Immature natural killer cell (primary cell): ENCODE results near the gene RGCC. TPM values are rescaled to one million over a fixed set of nuclear protein-coding genes. Genes with fewer than 3 reads are reported as not detected.

ENCODE experiments used
- DNase-seq, 3 donors: peaks; one replicate each; pipeline ENCODE4 v3.0.0; 2022; ENCODE audit warnings: mixed read lengths in 1 of 3
- H3K27ac Mint-ChIP-seq, 6 donors: one replicate each; pipeline ENCODE4 v1.8.0; 2020; ENCODE audit warnings: mixed read lengths in 6 of 6, mild to moderate bottlenecking in 5 of 6, inconsistent platforms in 4 of 6, moderate library complexity in 3 of 6
- H3K27me3 Mint-ChIP-seq, 3 donors: one replicate each; pipeline ENCODE4 v1.8.0; 2020 to 2021; ENCODE audit warnings: low read depth in 3 of 3, mild to moderate bottlenecking in 3 of 3, mixed read lengths in 3 of 3, moderate library complexity in 3 of 3, inconsistent platforms in 1 of 3
- H3K36me3 Mint-ChIP-seq, 3 donors: one replicate each; pipeline ENCODE4 v1.8.0; 2020; ENCODE audit warnings: mixed read lengths in 3 of 3, inconsistent platforms in 2 of 3, mild to moderate bottlenecking in 2 of 3
- H3K4me1 Mint-ChIP-seq, 2 donors: one replicate each; pipeline ENCODE4 v1.8.0; 2020; ENCODE audit warnings: inconsistent platforms in 2 of 2, mild to moderate bottlenecking in 2 of 2, mixed read lengths in 2 of 2, moderate library complexity in 1 of 2
- H3K4me3 Mint-ChIP-seq, 5 donors: one replicate each; pipeline ENCODE4 v1.8.0; 2020; ENCODE audit warnings: mild to moderate bottlenecking in 5 of 5, mixed read lengths in 5 of 5, inconsistent platforms in 3 of 5, moderate library complexity in 3 of 5
- H3K9me3 Mint-ChIP-seq, 6 donors: one replicate each; pipeline ENCODE4 v1.8.0; 2020; ENCODE audit warnings: mild to moderate bottlenecking in 6 of 6, mixed read lengths in 6 of 6, inconsistent platforms in 4 of 6, moderate library complexity in 3 of 6
- polyA plus RNA-seq, 3 donors: library from polyadenylated mRNA; unstranded; fragments of 300-500 nt; fragmentation: Illumina TruSeq; gene quantifications; one replicate each; pipeline ENCODE4 v1.2.3, GENCODE V29; 2021

Gene RGCC
- polyA plus RNA-seq, 3 donors from 2014 or later = 4.5 to 8.5 (median 7.7) TPM

GRCh38 chr13:41458187-41458760, 924 bp downstream of the RGCC start:
- Mint-ChIP-seq H3K27me3 (peaks cover 13 to 32% (median 18%) of the 10 kb centered on the region in 3 donors), H3K9me3 (peaks cover 0 to 4% (median 0%) of the 10 kb centered on the region in 6 donors), H3K4me3 (peak overlapping the region; percentile 80 to 94 (median 83)), H3K4me1 (peaks cover 42 to 58% of the 10 kb centered on the region in 2 donors), H3K27ac (peak overlapping the region in 5 of 6 donors; percentile 69 to 94 (median 77)), H3K36me3 (peaks cover 0 to 4% (median 3%) of the 10 kb centered on the region in 3 donors)
- peak in 2 of 3 donors; percentile 47 to 49 for DNase-seq

GRCh38 chr13:41458761-41459431, 1.5 kb downstream of the RGCC start:
- peak; percentile 52 to 53 (median 52) for DNase-seq
- peak overlapping the region; percentile 80 to 94 (median 83) for H3K4me3 Mint-ChIP-seq
- H3K36me3 Mint-ChIP-seq = peaks cover 0 to 4% (median 3%) of the 10 kb centered on the region in 3 donors
- peaks cover 0 to 4% (median 0%) of the 10 kb centered on the region in 6 donors for H3K9me3 Mint-ChIP-seq
- H3K27me3 Mint-ChIP-seq = peaks cover 16 to 37% (median 23%) of the 10 kb centered on the region in 3 donors
- H3K27ac Mint-ChIP-seq = peak overlapping the region in 5 of 6 donors; percentile 69 to 94 (median 77)
- peaks cover 48 to 64% of the 10 kb centered on the region in 2 donors for H3K4me1 Mint-ChIP-seq

DNA sequence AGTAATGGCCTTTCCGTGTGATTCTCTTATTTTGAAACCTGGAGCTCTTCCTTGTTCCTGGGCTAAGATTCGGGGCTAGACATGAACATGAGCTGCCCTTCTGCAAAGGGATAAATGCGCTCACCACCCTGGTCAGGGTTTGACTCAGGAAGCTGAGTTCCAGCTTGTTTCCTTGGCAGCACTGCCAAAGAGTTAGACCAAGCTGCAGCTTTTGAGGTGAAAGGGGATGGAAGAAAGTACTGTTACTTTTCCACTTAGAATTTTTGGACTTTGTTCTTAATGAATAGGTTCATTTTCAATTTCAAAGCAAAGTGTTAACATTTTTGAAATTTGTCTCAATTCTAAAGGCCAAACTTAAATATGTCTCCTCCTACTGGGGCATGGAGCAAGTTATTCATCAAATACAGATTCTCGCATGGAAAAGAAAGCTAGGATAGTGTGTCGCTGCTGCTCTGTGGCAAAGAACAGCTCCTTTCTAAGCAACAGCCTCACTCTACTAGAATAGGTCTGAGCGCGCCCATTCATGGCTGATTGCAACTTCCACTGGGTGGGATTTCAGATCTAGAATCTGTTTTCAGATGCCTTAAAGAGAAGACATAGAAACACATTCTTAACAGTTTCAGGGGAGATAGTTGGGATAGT, 2.2 kb downstream of the RGCC start:
- Mint-ChIP-seq H3K4me1 (peaks cover 55 to 71% of the 10 kb centered on the region in 2 donors), H3K4me3 (peak overlapping the region; percentile 23 to 85 (median 80)), H3K27ac (peak overlapping the region in 4 of 6 donors; percentile 58 to 79 (median 78)), H3K27me3 (peaks cover 19 to 40% (median 25%) of the 10 kb centered on the region in 3 donors), H3K36me3 (peaks cover 0 to 4% (median 3%) of the 10 kb centered on the region in 3 donors), H3K9me3 (peaks cover 0 to 4% (median 0%) of the 10 kb centered on the region in 6 donors)
- no peak for DNase-seq

- Mint-ChIP-seq H3K4me1 (peaks cover 60 to 76% of the 10 kb centered on the region in 2 donors), H3K27ac (peak overlapping the region in 2 of 6 donors; percentile 58 to 77), H3K27me3 (peaks cover 24 to 45% (median 30%) of the 10 kb centered on the region in 3 donors), H3K36me3 (peaks cover 0 to 4% (median 3%) of the 10 kb centered on the region in 3 donors), H3K4me3 (peak overlapping the region in 2 of 5 donors; percentile 83 to 85), H3K9me3 (peaks cover 0 to 4% (median 0%) of the 10 kb centered on the region in 6 donors)
- no peak for DNase-seq
These were observed 2.7 kb downstream of the RGCC start for GRCh38 chr13:41460074-41460465.

- Mint-ChIP-seq H3K36me3 (peaks cover 0 to 4% (median 3%) of the 10 kb centered on the region in 3 donors), H3K27me3 (peaks cover 25 to 41% (median 31%) of the 10 kb centered on the region in 3 donors), H3K9me3 (peaks cover 0 to 1% (median 0%) of the 10 kb centered on the region in 6 donors), H3K4me3 (no peak overlapping the region), H3K27ac (peak overlapping the region in 3 of 6 donors; percentile 13 to 81 (median 63)), H3K4me1 (peaks cover 68 to 83% of the 10 kb centered on the region in 2 donors)
- no peak for DNase-seq
These were observed 3.6 kb downstream of the RGCC start for GRCh38 chr13:41460930-41461329.

- H3K9me3 Mint-ChIP-seq = peaks cover 0 to 1% (median 0%) of the 10 kb centered on the region in 6 donors
- peak overlapping the region in 4 of 6 donors; percentile 26 to 99 (median 82) for H3K27ac Mint-ChIP-seq
- peaks cover 0 to 4% (median 3%) of the 10 kb centered on the region in 3 donors for H3K36me3 Mint-ChIP-seq
- H3K4me3 Mint-ChIP-seq = peak overlapping the region in 1 of 5 donors; percentile 36
- no peak for DNase-seq
- peaks cover 25 to 35% (median 27%) of the 10 kb centered on the region in 3 donors for H3K27me3 Mint-ChIP-seq
- H3K4me1 Mint-ChIP-seq = peaks cover 68 to 83% of the 10 kb centered on the region in 2 donors
These were observed 4.3 kb downstream of the RGCC start for GRCh38 chr13:41461527-41462139.

GRCh38 chr13:41462427-41462826, 5.1 kb downstream of the RGCC start:
- H3K27me3 Mint-ChIP-seq = peaks cover 21 to 35% (median 26%) of the 10 kb centered on the region in 3 donors
- H3K4me3 Mint-ChIP-seq = peak overlapping the region in 2 of 5 donors; percentile 7 to 89
- H3K27ac Mint-ChIP-seq = peak overlapping the region in 5 of 6 donors; percentile 79 to 99 (median 97)
- H3K9me3 Mint-ChIP-seq = peaks cover 0 to 1% (median 0%) of the 10 kb centered on the region in 6 donors
- peaks cover 72 to 86% of the 10 kb centered on the region in 2 donors for H3K4me1 Mint-ChIP-seq
- peaks cover 0 to 4% (median 3%) of the 10 kb centered on the region in 3 donors for H3K36me3 Mint-ChIP-seq
- DNase-seq = no peak

GRCh38 chr13:41463838-41464602, 6.7 kb downstream of the RGCC start:
- Mint-ChIP-seq H3K27me3 (peaks cover 21 to 28% (median 23%) of the 10 kb centered on the region in 3 donors), H3K36me3 (peaks cover 0 to 10% (median 8%) of the 10 kb centered on the region in 3 donors), H3K27ac (peak overlapping the region; percentile 94 to 99 (median 96)), H3K9me3 (no peaks in the 10 kb centered on the region), H3K4me1 (peaks cover 68 to 81% of the 10 kb centered on the region in 2 donors), H3K4me3 (peak overlapping the region; percentile 56 to 89 (median 71))
- no peak for DNase-seq

GRCh38 chr13:41465241-41465847, 8.0 kb downstream of the RGCC start:
- Mint-ChIP-seq H3K4me3 (peak overlapping the region; percentile 46 to 89 (median 77)), H3K4me1 (peaks cover 59 to 67% of the 10 kb centered on the region in 2 donors), H3K36me3 (peaks cover 6 to 11% (median 7%) of the 10 kb centered on the region in 3 donors), H3K27ac (peak overlapping the region; percentile 94 to 99 (median 96)), H3K27me3 (peaks cover 21 to 24% (median 22%) of the 10 kb centered on the region in 3 donors), H3K9me3 (no peaks in the 10 kb centered on the region)
- DNase-seq = peak; percentile 84 to 87 (median 86)

DNA sequence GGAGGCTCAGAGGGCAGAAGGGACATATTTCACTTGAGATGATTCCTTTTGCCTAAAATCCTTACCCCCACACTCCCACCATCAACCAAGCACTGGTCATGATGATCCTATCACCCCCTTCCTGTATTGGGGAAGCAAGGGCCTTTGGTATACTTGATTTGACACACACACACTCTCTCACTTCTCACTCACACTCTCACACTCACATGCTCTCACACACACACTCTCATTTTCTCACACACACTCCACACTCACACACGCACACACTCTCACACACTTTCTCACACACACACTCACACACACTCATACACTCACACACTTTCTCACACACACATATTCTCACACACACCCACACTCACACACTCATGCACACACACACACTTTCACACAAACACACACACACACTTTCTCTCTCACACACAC, 8.6 kb downstream of the RGCC start:
- Mint-ChIP-seq H3K27ac (peak overlapping the region; percentile 94 to 99 (median 96)), H3K4me3 (peak overlapping the region; percentile 46 to 89 (median 74)), H3K36me3 (peaks cover 6 to 12% (median 9%) of the 10 kb centered on the region in 3 donors), H3K27me3 (peaks cover 21 to 24% (median 22%) of the 10 kb centered on the region in 3 donors), H3K4me1 (peaks cover 56 to 62% of the 10 kb centered on the region in 2 donors), H3K9me3 (no peaks in the 10 kb centered on the region)
- DNase-seq = no peak

DNA sequence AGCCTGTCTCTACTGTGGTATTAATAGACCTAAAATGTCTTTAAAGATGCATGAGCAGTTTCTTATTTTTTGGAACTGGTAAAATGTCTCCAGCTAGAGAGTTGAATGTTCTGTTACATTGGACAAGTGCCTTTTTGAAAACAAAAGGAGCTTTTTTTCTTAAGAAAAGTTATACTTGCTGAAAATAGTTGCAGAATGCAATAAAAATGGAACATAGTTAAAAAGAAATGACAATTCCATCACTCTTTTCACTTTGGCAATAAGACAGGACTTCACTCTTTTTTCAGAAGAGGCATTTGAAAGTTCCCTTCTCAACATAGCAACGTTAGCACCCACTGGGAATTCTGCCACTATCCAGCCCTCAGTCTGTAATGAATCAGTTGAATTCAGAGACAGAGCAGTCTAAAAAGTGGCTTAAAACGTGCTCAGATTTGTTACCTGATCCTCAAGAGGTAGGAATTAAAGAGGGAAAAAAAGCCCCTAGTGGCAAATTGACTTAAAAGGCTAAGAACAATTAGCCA, 10.1 kb downstream of the RGCC start:
- H3K27me3 Mint-ChIP-seq = peaks cover 18 to 22% (median 20%) of the 10 kb centered on the region in 3 donors
- H3K9me3 Mint-ChIP-seq = no peaks in the 10 kb centered on the region
- DNase-seq = no peak
- H3K4me3 Mint-ChIP-seq = peak overlapping the region in 1 of 5 donors; percentile 89
- H3K4me1 Mint-ChIP-seq = peaks cover 48 to 49% of the 10 kb centered on the region in 2 donors
- peak overlapping the region in 5 of 6 donors; percentile 94 to 99 (median 97) for H3K27ac Mint-ChIP-seq
- peaks cover 9 to 21% (median 16%) of the 10 kb centered on the region in 3 donors for H3K36me3 Mint-ChIP-seq

- DNase-seq = no peak
- Mint-ChIP-seq H3K27me3 (peaks cover 15 to 17% (median 16%) of the 10 kb centered on the region in 3 donors), H3K27ac (peak overlapping the region in 1 of 6 donors; percentile 67), H3K4me1 (peaks cover 36 to 39% of the 10 kb centered on the region in 2 donors), H3K4me3 (no peak overlapping the region), H3K36me3 (peaks cover 9 to 27% (median 22%) of the 10 kb centered on the region in 3 donors), H3K9me3 (no peaks in the 10 kb centered on the region)
These were observed 11.3 kb downstream of the RGCC start for GRCh38 chr13:41468631-41469030.
